SK-N-SH treated with all-trans-retinoic acid at 6 μM for 48 hours (cell line): ENCODE data around the gene TST.

Source experiments
- ARNTL ChIP-seq: fragments of 450-650 bp; formaldehyde crosslinking; IDR thresholded peaks from 2 replicates; pipeline ENCODE4 v1.5.0; 2020; ENCODE audit warnings: low read depth, mild to moderate bottlenecking, moderate library complexity, borderline replicate concordance
- CREB5 ChIP-seq: fragments of 250-450 bp; sonication (Bioruptor Pico); IDR thresholded peaks from 2 replicates; pipeline ENCODE4 v1.5.1; 2020; ENCODE audit warnings: low read depth, mild to moderate bottlenecking, moderate library complexity
- GLIS3 ChIP-seq: fragments of 250-450 bp; sonication (Bioruptor Pico); IDR thresholded peaks from 2 replicates; pipeline ENCODE4 v1.5.0; 2020; ENCODE audit warnings: mild to moderate bottlenecking, moderate library complexity
- POU6F1 ChIP-seq: fragments of 250-450 bp; sonication (Bioruptor Pico); IDR thresholded peaks from 2 replicates; pipeline ENCODE4 v1.8.0; 2021; ENCODE audit warnings: low read depth, mild to moderate bottlenecking, moderate library complexity, borderline replicate concordance
- RARB ChIP-seq: fragments of 250-450 bp; sonication (Bioruptor Pico); IDR thresholded peaks from 2 replicates; pipeline ENCODE4 v1.8.0; 2021; ENCODE audit warnings: mild to moderate bottlenecking, moderate library complexity
- TCF4 ChIP-seq: fragments of 250-450 bp; sonication (Bioruptor Pico); IDR thresholded peaks from 2 replicates; pipeline ENCODE4 v1.8.0; 2021; ENCODE audit warnings: mild to moderate bottlenecking, moderate library complexity, borderline replicate concordance
- ZC3H10 ChIP-seq: fragments of 250-450 bp; sonication (Bioruptor Pico); IDR thresholded peaks from 2 replicates; pipeline ENCODE4 v1.5.1; 2021; ENCODE audit warnings: mild to moderate bottlenecking, moderate library complexity
- ZFP3 ChIP-seq: fragments of 250-450 bp; sonication (Bioruptor Pico); IDR thresholded peaks from 2 replicates; pipeline ENCODE4 v1.5.0; 2020; ENCODE audit warnings: mild to moderate bottlenecking, moderate library complexity
- ZFP30 ChIP-seq: fragments of 450-650 bp; formaldehyde crosslinking; IDR thresholded peaks from 2 replicates; pipeline ENCODE4 v1.5.0; 2022; ENCODE audit warnings: mild to moderate bottlenecking, moderate library complexity
- ZNF8 ChIP-seq: fragments of 450-650 bp; formaldehyde crosslinking; IDR thresholded peaks from 2 replicates; pipeline ENCODE4 v1.5.0; 2020; ENCODE audit warnings: mild to moderate bottlenecking, moderate library complexity
- TF ChIP-seq, protein P1 (sequence below): fragments of 250-450 bp; sonication (Bioruptor Pico); IDR thresholded peaks from 2 replicates; pipeline ENCODE4 v1.8.0; 2020; ENCODE audit warnings: mild to moderate bottlenecking, moderate library complexity, borderline replicate concordance
- TF ChIP-seq, protein P2 (sequence below): fragments of 250-450 bp; sonication (Bioruptor Pico); IDR thresholded peaks from 2 replicates; pipeline ENCODE4 v1.5.0; 2020; ENCODE audit warnings: mild to moderate bottlenecking, moderate library complexity

- TF ChIP-seq, protein P1, sequence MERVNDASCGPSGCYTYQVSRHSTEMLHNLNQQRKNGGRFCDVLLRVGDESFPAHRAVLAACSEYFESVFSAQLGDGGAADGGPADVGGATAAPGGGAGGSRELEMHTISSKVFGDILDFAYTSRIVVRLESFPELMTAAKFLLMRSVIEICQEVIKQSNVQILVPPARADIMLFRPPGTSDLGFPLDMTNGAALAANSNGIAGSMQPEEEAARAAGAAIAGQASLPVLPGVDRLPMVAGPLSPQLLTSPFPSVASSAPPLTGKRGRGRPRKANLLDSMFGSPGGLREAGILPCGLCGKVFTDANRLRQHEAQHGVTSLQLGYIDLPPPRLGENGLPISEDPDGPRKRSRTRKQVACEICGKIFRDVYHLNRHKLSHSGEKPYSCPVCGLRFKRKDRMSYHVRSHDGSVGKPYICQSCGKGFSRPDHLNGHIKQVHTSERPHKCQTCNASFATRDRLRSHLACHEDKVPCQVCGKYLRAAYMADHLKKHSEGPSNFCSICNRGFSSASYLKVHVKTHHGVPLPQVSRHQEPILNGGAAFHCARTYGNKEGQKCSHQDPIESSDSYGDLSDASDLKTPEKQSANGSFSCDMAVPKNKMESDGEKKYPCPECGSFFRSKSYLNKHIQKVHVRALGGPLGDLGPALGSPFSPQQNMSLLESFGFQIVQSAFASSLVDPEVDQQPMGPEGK (CRISPR knock-in tag): no peak
- TF ChIP-seq GLIS3 (CRISPR knock-in tag): no peak
- no peak for TF ChIP-seq ARNTL (CRISPR knock-in tag)
- no peak for TF ChIP-seq ZFP30 (CRISPR knock-in tag)
- no peak for TF ChIP-seq CREB5 (CRISPR knock-in tag)
- TF ChIP-seq TCF4 (CRISPR knock-in tag): no peak
- TF ChIP-seq ZC3H10 (CRISPR knock-in tag): no peak
- no peak for TF ChIP-seq RARB (CRISPR knock-in tag)
- TF ChIP-seq POU6F1 (CRISPR knock-in tag): no peak
- no peak for TF ChIP-seq ZNF8 (CRISPR knock-in tag)
- no peak for TF ChIP-seq ZFP3 (CRISPR knock-in tag)
- TF ChIP-seq, protein P2, sequence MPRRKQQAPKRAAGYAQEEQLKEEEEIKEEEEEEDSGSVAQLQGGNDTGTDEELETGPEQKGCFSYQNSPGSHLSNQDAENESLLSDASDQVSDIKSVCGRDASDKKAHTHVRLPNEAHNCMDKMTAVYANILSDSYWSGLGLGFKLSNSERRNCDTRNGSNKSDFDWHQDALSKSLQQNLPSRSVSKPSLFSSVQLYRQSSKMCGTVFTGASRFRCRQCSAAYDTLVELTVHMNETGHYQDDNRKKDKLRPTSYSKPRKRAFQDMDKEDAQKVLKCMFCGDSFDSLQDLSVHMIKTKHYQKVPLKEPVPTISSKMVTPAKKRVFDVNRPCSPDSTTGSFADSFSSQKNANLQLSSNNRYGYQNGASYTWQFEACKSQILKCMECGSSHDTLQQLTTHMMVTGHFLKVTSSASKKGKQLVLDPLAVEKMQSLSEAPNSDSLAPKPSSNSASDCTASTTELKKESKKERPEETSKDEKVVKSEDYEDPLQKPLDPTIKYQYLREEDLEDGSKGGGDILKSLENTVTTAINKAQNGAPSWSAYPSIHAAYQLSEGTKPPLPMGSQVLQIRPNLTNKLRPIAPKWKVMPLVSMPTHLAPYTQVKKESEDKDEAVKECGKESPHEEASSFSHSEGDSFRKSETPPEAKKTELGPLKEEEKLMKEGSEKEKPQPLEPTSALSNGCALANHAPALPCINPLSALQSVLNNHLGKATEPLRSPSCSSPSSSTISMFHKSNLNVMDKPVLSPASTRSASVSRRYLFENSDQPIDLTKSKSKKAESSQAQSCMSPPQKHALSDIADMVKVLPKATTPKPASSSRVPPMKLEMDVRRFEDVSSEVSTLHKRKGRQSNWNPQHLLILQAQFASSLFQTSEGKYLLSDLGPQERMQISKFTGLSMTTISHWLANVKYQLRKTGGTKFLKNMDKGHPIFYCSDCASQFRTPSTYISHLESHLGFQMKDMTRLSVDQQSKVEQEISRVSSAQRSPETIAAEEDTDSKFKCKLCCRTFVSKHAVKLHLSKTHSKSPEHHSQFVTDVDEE (CRISPR knock-in tag): no peak
These were observed 44.5 kb upstream of the TST start for GRCh38 chr22:37063431-37064420.
